GM12878 (cell line): ENCODE measurements around the gene AIFM1. TPM values are rescaled to one million over a fixed set of nuclear protein-coding genes. Genes with fewer than 3 reads are reported as not detected.

Experiments
- ATF2 ChIP-seq: IDR thresholded peaks from 2 replicates; pipeline ENCODE4 v1.6.1; 2012; ENCODE audit warnings: low read length, inconsistent platforms
- CHD1 ChIP-seq: IDR thresholded peaks from 2 replicates; pipeline ENCODE4 v1.6.1; 2012; ENCODE audit warnings: low read depth, low read length, improper control_type of control experiment
- DPF2 ChIP-seq: fragments of 450-650 bp; IDR thresholded peaks from 2 replicates; pipeline ENCODE4 v1.6.1; 2017; ENCODE audit warnings: mild to moderate bottlenecking
- EZH2 ChIP-seq: IDR thresholded peaks from 2 replicates; pipeline ENCODE4 v1.6.1; 2012; ENCODE audit warnings: low read depth, mild to moderate bottlenecking, control low read depth, inconsistent platforms, low read length, borderline replicate concordance; ENCODE audit not compliant: control insufficient read depth
- GATAD2B ChIP-seq: fragments of 450-650 bp; conservative IDR thresholded peaks from 2 replicates; pipeline ENCODE4 v1.6.1; 2017; ENCODE audit warnings: low read depth, mild to moderate bottlenecking, moderate library complexity
- HCFC1 ChIP-seq: fragments of 150-350 bp; IDR thresholded peaks from 2 replicates; pipeline ENCODE4 v1.6.1; 2014; ENCODE audit warnings: low read length
- IKZF1 ChIP-seq: fragments of 450-650 bp; conservative IDR thresholded peaks from 2 replicates; pipeline ENCODE4 v1.6.1; 2017; ENCODE audit warnings: antibody characterized with exemption, mild to moderate bottlenecking
- IKZF2 ChIP-seq, 2 experiments: fragments of 450-650 bp; IDR thresholded peaks; 2 replicates each; pipeline ENCODE4 v1.6.1; 2017; ENCODE audit warnings: mild to moderate bottlenecking in 2 of 2, moderate library complexity in 2 of 2
- MAX ChIP-seq: IDR thresholded peaks from 2 replicates; pipeline ENCODE4 v1.6.1; 2012; ENCODE audit warnings: low read depth, low read length, improper control_type of control experiment
- MTA3 ChIP-seq: IDR thresholded peaks from 2 replicates; pipeline ENCODE4 v1.6.1; 2012; ENCODE audit warnings: low read length, inconsistent platforms, borderline replicate concordance
- MXI1 ChIP-seq: fragments of 150-350 bp; IDR thresholded peaks from 2 replicates; pipeline ENCODE4 v1.6.1; 2011; ENCODE audit warnings: low read depth, mild to moderate bottlenecking, inconsistent platforms, low read length, improper control_type of control experiment
- NFXL1 ChIP-seq: fragments of 450-650 bp; IDR thresholded peaks from 2 replicates; pipeline ENCODE4 v1.6.1; 2017; ENCODE audit warnings: antibody characterized with exemption, mild to moderate bottlenecking, borderline replicate concordance
- NR2F1 ChIP-seq: fragments of 450-650 bp; conservative IDR thresholded peaks from 2 replicates; pipeline ENCODE4 v1.6.1; 2017; ENCODE audit warnings: mild to moderate bottlenecking
- PAX5 ChIP-seq: IDR thresholded peaks from 2 replicates; pipeline ENCODE4 v1.6.1; 2011; ENCODE audit warnings: low read depth, low read length, borderline replicate concordance
- POLR2A ChIP-seq: IDR thresholded peaks from 2 replicates; pipeline ENCODE4 v1.6.1; 2011; ENCODE audit warnings: low read depth, mild to moderate bottlenecking, low read length
- POLR2AphosphoS5 ChIP-seq: IDR thresholded peaks from 2 replicates; pipeline ENCODE4 v1.6.1; 2011; ENCODE audit warnings: mild to moderate bottlenecking, low read length, inconsistent platforms
- POU2F2 ChIP-seq: IDR thresholded peaks from 3 replicates; pipeline ENCODE4 v1.6.1; 2011; ENCODE audit warnings: low read depth, mild to moderate bottlenecking, low read length, borderline replicate concordance
- RBBP5 ChIP-seq: fragments of 200-600 bp; sonication (generic); conservative IDR thresholded peaks from 2 replicates; pipeline ENCODE4 v1.6.1; 2016
- RCOR1 ChIP-seq: conservative IDR thresholded peaks from 2 replicates; pipeline ENCODE4 v1.6.1; 2012; ENCODE audit warnings: low read depth, low read length, improper control_type of control experiment
- RUNX3 ChIP-seq: IDR thresholded peaks from 2 replicates; pipeline ENCODE4 v1.6.1; 2012; ENCODE audit warnings: low read length, inconsistent platforms
- SMAD1 ChIP-seq: fragments of 450-650 bp; IDR thresholded peaks from 2 replicates; pipeline ENCODE4 v1.6.1; 2018; ENCODE audit warnings: mild to moderate bottlenecking, low read depth; ENCODE audit not compliant: partially characterized antibody
- SMARCA5 ChIP-seq: fragments of 450-650 bp; IDR thresholded peaks from 2 replicates; pipeline ENCODE4 v1.6.1; 2017; ENCODE audit warnings: mild to moderate bottlenecking
- SRF ChIP-seq, 2 experiments: IDR thresholded peaks; 2 replicates each; pipeline ENCODE4 v1.6.1; 2011; ENCODE audit warnings: low read depth in 2 of 2, low read length in 2 of 2, mild to moderate bottlenecking in 1 of 2, moderate library complexity in 1 of 2
- STAT3 ChIP-seq: IDR thresholded peaks from 2 replicates; pipeline ENCODE4 v1.6.1; 2011; ENCODE audit warnings: low read depth, low read length, improper control_type of control experiment
- SUZ12 ChIP-seq: fragments of 200-600 bp; sonication (generic); IDR thresholded peaks from one replicate; pipeline ENCODE4 v1.6.1; 2018; ENCODE audit warnings: antibody characterized with exemption, mild to moderate bottlenecking; ENCODE audit not compliant: unreplicated experiment
- TAF1 ChIP-seq: IDR thresholded peaks from 2 replicates; pipeline ENCODE4 v1.6.1; 2011; ENCODE audit warnings: mild to moderate bottlenecking, low read depth, low read length, borderline replicate concordance
- TCF3 ChIP-seq: IDR thresholded peaks from 2 replicates; pipeline ENCODE4 v1.6.1; 2012; ENCODE audit warnings: low read depth, mild to moderate bottlenecking, low read length, borderline replicate concordance; ENCODE audit not compliant: insufficient read depth
- polyA plus RNA-seq, 11 experiments: library from polyadenylated mRNA; depleted of rRNA in 4 of 11; unstranded in 6 of 11; stranded (reverse) in 5 of 11; fragments of >200 nt; fragmentation: Nextera tagmentation in 4 of 11; fragmentation: Illumina TruSeq in 1 of 11; extraction: Ambion mirVana in 4 of 11; extraction: Trizol in 1 of 11; gene quantifications; 1 replicate in 1 of 11; 2 replicates in 10 of 11; pipeline versions ENCODE4 v1.2.1 to v1.2.3, GENCODE V29; 2011 to 2016; ENCODE audit warnings: inconsistent platforms in 2 of 11, missing spikeins in 2 of 11, low read depth in 1 of 11
- total RNA-seq, 4 experiments: library from RNA; depleted of rRNA in 3 of 4; stranded (reverse); fragments of >200 nt in 3 of 4; fragmentation: Illumina TruSeq in 1 of 4; extraction: Trizol in 1 of 4; gene quantifications; 2 replicates each; pipeline versions ENCODE4 v1.2.1 to v1.2.3, GENCODE V29; 2013 to 2021
- TF ChIP-seq, protein P1 (sequence below): fragments of 450-650 bp; IDR thresholded peaks from 2 replicates; pipeline ENCODE4 v1.6.1; 2018; ENCODE audit warnings: mild to moderate bottlenecking, low read depth, moderate library complexity; ENCODE audit not compliant: partially characterized antibody
- TF ChIP-seq, protein P2 (sequence below): IDR thresholded peaks from 2 replicates; pipeline ENCODE4 v1.6.1; 2012; ENCODE audit warnings: low read depth, low read length, improper control_type of control experiment

AIFM1 gene
- total and polyA plus RNA-seq, 10 of the 15 experiments (the other 5 are each of a cell fraction or from before 2014, with no cell fraction given), result 44.2 to 121 (median 80.0) TPM

GRCh38 chrX:130084631-130085237 is 80.9 kb downstream of the AIFM1 start (continued):
- TF ChIP-seq ATF2 (no peak), NR2F1 (peak; percentile 47; the same call in 1 of the 2 replicates), RUNX3 (no peak), TAF1 (0 out of 2 replicates have a peak, but pooled peaks have one; percentile 42), SRF (IDR thresholded peaks at IDR 0.05; ENCODE audit: low read depth in 2 of 2, low read length in 2 of 2) (0 out of 4 replicates have a peak, but pooled peaks of 1 of the 2 experiments have one; percentile 23), POU2F2 (peak; percentile 97; the same call in 2 of the 3 replicates), IKZF2 (IDR thresholded peaks at IDR 0.05) (peak; percentile 80 to 91), RBBP5 (no peak), SMAD1 (no peak), POLR2A (peak; percentile 56), NFXL1 (no peak), CHD1 (no peak), HCFC1 (no peak), EZH2 (no peak), POLR2AphosphoS5 (peak; percentile 74), SUZ12 (no peak), MXI1 (no peak), TCF3 (no peak), STAT3 (no peak), SMARCA5 (no peak), RCOR1 (no peak), MTA3 (no peak), GATAD2B (peak; percentile 69; the same call in 1 of the 2 replicates), PAX5 (0 out of 2 replicates have a peak, but pooled peaks have one; percentile 7), DPF2 (0 out of 2 replicates have a peak, but pooled peaks have one; percentile 13), MAX (no peak), IKZF1 (peak; percentile 85)
- TF ChIP-seq, protein P1, sequence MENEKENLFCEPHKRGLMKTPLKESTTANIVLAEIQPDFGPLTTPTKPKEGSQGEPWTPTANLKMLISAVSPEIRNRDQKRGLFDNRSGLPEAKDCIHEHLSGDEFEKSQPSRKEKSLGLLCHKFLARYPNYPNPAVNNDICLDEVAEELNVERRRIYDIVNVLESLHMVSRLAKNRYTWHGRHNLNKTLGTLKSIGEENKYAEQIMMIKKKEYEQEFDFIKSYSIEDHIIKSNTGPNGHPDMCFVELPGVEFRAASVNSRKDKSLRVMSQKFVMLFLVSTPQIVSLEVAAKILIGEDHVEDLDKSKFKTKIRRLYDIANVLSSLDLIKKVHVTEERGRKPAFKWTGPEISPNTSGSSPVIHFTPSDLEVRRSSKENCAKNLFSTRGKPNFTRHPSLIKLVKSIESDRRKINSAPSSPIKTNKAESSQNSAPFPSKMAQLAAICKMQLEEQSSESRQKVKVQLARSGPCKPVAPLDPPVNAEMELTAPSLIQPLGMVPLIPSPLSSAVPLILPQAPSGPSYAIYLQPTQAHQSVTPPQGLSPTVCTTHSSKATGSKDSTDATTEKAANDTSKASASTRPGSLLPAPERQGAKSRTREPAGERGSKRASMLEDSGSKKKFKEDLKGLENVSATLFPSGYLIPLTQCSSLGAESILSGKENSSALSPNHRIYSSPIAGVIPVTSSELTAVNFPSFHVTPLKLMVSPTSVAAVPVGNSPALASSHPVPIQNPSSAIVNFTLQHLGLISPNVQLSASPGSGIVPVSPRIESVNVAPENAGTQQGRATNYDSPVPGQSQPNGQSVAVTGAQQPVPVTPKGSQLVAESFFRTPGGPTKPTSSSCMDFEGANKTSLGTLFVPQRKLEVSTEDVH, result no peak
- TF ChIP-seq, protein P2, sequence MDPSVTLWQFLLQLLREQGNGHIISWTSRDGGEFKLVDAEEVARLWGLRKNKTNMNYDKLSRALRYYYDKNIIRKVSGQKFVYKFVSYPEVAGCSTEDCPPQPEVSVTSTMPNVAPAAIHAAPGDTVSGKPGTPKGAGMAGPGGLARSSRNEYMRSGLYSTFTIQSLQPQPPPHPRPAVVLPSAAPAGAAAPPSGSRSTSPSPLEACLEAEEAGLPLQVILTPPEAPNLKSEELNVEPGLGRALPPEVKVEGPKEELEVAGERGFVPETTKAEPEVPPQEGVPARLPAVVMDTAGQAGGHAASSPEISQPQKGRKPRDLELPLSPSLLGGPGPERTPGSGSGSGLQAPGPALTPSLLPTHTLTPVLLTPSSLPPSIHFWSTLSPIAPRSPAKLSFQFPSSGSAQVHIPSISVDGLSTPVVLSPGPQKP, result 0 out of 2 replicates have a peak, but pooled peaks have one; percentile 11
